Gastrocnemius medialis (tissue), 4 donors: ENCODE results near the gene PSMC5.

Experiments used
- POLR2A ChIP-seq, 2 donors: fragments of 450-650 bp; IDR thresholded peaks; one replicate each; pipeline ENCODE4 v1.6.1; 2017; ENCODE audit warnings: antibody characterized with exemption in 2 of 2, mild to moderate bottlenecking in 2 of 2, moderate library complexity in 2 of 2
- TF ChIP-seq, protein P1 (sequence below), 5 experiments: fragments of 450-650 bp in 3 of 5; fragments of 200-600 bp in 2 of 5; sonication (generic) in 2 of 5; IDR thresholded peaks in 4 of 5; conservative IDR thresholded peaks in 1 of 5; 1 replicate in 4 of 5; 2 replicates in 1 of 5; pipeline ENCODE4 v1.5.1; 2016 to 2019; ENCODE audit warnings: antibody characterized with exemption in 5 of 5, mild to moderate bottlenecking in 3 of 5, moderate library complexity in 3 of 5

GRCh38 chr17:63809970-63810369 lies 17.3 kb upstream of the PSMC5 start:
- TF ChIP-seq, protein P1, sequence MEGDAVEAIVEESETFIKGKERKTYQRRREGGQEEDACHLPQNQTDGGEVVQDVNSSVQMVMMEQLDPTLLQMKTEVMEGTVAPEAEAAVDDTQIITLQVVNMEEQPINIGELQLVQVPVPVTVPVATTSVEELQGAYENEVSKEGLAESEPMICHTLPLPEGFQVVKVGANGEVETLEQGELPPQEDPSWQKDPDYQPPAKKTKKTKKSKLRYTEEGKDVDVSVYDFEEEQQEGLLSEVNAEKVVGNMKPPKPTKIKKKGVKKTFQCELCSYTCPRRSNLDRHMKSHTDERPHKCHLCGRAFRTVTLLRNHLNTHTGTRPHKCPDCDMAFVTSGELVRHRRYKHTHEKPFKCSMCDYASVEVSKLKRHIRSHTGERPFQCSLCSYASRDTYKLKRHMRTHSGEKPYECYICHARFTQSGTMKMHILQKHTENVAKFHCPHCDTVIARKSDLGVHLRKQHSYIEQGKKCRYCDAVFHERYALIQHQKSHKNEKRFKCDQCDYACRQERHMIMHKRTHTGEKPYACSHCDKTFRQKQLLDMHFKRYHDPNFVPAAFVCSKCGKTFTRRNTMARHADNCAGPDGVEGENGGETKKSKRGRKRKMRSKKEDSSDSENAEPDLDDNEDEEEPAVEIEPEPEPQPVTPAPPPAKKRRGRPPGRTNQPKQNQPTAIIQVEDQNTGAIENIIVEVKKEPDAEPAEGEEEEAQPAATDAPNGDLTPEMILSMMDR (IDR thresholded peaks at IDR 0.05 in 4 of 5, conservative IDR thresholded peaks at IDR 0.05 in 1 of 5) = no peak
- no peak for TF ChIP-seq POLR2A (IDR thresholded peaks at IDR 0.05)
